GM19351 (cell line): Measurements from ENCODE around the gene ADH7.
A peak's percentile ranks its signal among the peaks of the same experiment; 100 is the strongest.

Experiments
- ATAC-seq: cut with Tn5 transposase; IDR thresholded peaks from one replicate; pipeline ENCODE4 v1.9.1; 2021; ENCODE audit warnings: mild to moderate bottlenecking, moderate library complexity; ENCODE audit not compliant: unreplicated experiment

ADH7 gene

GRCh38 chr4:99435154-99435553 is at the start of gene ADH7:
ADH7 (minus strand) TSS chr4:99435342; CDS start chr4:99435233, 109 bp downstream.
- no peak for ATAC-seq

GRCh38 chr4:99483636-99484035 is 48.5 kb upstream of the ADH7 start:
- no peak for ATAC-seq

GRCh38 chr4:99473131-99473530 is 38.0 kb upstream of the ADH7 start:
- no peak for ATAC-seq

- no peak for ATAC-seq
Measured at GRCh38 chr4:99471896-99472295, 36.8 kb upstream of the ADH7 start.

- ATAC-seq, result no peak
Measured at GRCh38 chr4:99471349-99471748, 36.2 kb upstream of the ADH7 start.

- no peak for ATAC-seq
Measured at GRCh38 chr4:99468889-99469288, 33.7 kb upstream of the ADH7 start.

GRCh38 chr4:99467887-99468286 is 32.7 kb upstream of the ADH7 start:
- ATAC-seq, result no peak

GRCh38 chr4:99463566-99463965 is 28.4 kb upstream of the ADH7 start:
- no peak for ATAC-seq

- ATAC-seq, result peak; percentile 99
Measured at GRCh38 chr4:99462875-99463464, 27.8 kb upstream of the ADH7 start.

- ATAC-seq, result no peak
Measured at GRCh38 chr4:99461623-99462401, 26.7 kb upstream of the ADH7 start.

GRCh38 chr4:99459546-99460042 is 24.5 kb upstream of the ADH7 start:
- no peak for ATAC-seq

GRCh38 chr4:99458911-99459447 is 23.8 kb upstream of the ADH7 start:
- no peak for ATAC-seq

- no peak for ATAC-seq
Measured at GRCh38 chr4:99457676-99458075, 22.5 kb upstream of the ADH7 start.

GRCh38 chr4:99457270-99457669 is 22.1 kb upstream of the ADH7 start:
- ATAC-seq, result no peak

GRCh38 chr4:99447513-99447912 is 12.4 kb upstream of the ADH7 start:
- peak; percentile 13 for ATAC-seq

GRCh38 chr4:99447079-99447478 is 11.9 kb upstream of the ADH7 start:
- peak; percentile 94 for ATAC-seq

GRCh38 chr4:99438405-99438780 is 3.3 kb upstream of the ADH7 start:
- no peak for ATAC-seq

- no peak for ATAC-seq
Measured at GRCh38 chr4:99437723-99438404, 2.7 kb upstream of the ADH7 start.

GRCh38 chr4:99436976-99437722 is 2.0 kb upstream of the ADH7 start:
- ATAC-seq, result no peak

GRCh38 chr4:99436462-99436861 is 1.3 kb upstream of the ADH7 start:
- no peak for ATAC-seq

GRCh38 chr4:99430106-99430505 is 5.0 kb downstream of the ADH7 start:
- ATAC-seq, result no peak
